HG02938 (cell line): ENCODE measurements around the gene TECPR1.
A peak's percentile ranks its signal among the peaks of the same experiment; 100 is the strongest.

Experiments used
- ATAC-seq: cut with Tn5 transposase; IDR thresholded peaks from one replicate; pipeline ENCODE4 v1.9.1; 2021; ENCODE audit warnings: mild to moderate bottlenecking, moderate library complexity; ENCODE audit not compliant: unreplicated experiment

The TECPR1 gene

GRCh38 chr7:98285157-98286092 lies 33.4 kb upstream of the TECPR1 start:
- ATAC-seq = no peak

- no peak for ATAC-seq
Observed at GRCh38 chr7:98284335-98285036, 32.5 kb upstream of the TECPR1 start.

DNA sequence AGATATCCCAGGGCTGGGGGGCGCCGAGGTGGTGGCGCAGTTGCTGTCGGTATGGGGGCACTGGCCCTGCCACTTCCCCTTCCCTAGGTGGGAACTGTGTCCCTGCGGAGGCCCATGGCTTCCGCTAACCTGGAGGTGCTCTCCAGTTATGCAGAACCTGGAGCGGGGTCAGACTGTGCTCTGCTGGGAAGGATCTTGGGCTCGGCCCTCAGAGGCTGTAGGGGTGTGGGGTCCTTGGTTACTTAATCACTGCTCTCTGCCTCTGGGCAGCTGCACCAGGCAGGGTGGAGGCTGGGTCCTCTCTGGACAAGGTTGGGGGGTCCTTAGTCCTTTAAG lies 31.8 kb upstream of the TECPR1 start:
- no peak for ATAC-seq

GRCh38 chr7:98283127-98283886 lies 31.3 kb upstream of the TECPR1 start:
- no peak for ATAC-seq

- no peak for ATAC-seq
Observed at GRCh38 chr7:98282703-98283102, 30.7 kb upstream of the TECPR1 start.

DNA sequence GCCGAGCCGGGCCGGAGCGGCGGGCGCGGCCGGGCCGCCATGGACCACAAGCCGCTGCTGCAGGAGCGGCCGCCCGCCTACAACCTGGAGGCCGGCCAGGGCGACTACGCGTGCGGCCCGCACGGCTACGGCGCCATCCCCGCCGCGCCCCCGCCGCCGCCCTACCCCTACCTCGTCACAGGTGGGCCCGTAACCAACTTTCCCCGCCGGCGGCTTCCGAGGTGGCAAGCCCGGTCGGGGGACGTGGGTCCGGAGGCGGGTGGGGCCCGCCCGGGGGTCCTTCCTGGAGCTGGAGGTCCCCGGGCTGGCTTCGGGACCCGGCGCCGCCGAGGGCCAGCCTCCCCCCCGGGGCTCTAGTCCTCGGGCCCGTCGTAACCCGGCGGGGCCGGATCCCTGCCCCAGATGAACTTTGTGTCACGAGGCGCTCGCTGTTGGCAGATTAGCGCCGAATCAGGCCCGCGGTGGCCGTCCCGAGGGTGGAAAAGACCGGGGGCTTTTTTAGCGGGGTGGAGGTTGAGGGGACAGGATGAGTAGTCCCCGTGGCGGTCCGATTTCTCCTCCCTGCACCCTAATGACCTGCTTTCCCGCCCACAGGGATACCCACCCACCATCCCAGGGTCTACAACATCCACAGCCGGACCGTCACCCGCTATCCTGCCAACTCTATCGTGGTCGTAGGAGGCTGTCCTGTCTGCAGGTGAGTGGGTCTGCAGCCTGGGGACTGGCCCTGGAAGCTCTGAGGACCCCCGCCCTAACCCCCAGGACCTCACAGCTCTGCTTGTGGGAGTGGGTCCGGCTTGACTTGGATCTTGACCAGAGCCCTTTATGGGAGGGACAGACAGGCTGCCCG lies 29.9 kb upstream of the TECPR1 start:
- peak; percentile 36 for ATAC-seq

DNA sequence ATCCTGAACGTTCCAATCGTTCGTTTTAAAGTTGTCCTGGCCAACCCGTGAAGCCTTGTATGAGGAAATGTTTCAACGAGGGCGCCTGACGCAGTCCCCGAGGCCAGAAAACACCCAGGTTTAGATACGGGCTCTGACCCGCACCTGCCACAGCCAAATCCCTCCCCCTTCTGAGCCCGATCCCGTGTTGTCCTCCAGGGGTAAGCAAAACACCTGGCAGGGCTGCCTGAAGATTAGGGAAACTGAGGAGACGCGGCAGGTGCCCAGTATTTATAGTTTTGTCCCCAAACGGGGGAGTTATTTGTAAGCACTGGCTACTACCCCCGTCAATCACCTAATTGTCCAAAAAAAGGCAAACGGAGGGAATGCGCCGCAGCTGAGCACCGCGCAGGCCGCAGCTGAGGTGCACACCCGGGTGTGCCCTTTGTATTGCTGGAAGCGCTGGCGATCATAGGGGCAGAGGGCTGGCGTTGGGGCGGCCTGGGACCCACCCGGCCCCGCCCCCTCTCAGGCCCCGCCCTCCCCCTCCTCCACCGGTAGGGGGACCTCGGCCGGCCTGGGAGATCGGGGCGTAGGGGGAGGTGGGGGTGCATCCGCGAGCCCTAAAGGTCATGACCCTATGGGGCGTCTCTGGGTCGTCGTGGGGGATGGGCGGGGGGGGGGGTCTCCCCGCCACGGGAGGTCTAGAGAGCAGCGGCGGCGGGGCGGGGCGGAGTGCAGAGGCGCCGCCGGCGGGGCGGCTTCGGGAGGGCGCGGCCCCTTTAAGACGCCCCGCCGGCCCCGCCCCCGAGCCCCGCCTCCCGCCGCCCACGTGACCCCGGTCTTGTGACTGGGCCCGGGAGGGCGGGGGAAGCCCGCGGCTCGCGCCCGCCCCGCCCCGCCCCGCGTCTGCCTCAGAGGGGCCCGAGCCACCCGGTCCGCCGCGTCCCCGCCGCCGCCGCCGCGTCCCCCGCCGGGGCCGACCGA lies 29.0 kb upstream of the TECPR1 start, which contains the start of gene BRI3:
BRI3 (plus strand) TSS at position 896 of the 966 bp plus-strand sequence. CDS start 110 bp downstream, outside the sequence.
- ATAC-seq = peak; percentile 64

DNA sequence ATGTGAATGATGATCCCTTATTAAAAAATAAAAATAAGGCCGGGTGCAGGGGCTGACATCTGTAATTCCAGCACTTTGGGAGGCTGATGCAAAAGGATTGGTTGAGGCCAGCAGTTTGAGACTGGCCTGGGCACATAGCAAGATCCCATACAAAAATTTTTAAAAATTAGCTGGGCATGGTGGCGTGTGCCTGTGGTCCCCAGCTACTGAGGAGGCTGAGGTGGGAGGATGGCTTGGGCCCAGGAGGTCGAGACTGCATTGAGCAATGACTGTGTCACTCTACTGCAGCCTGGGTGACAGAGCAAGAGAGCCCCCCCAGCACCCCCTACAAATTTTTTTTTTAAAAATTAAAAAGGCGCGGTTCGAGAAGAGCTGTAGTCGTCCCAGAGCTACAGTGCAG lies 28.3 kb upstream of the TECPR1 start:
- no peak for ATAC-seq

DNA sequence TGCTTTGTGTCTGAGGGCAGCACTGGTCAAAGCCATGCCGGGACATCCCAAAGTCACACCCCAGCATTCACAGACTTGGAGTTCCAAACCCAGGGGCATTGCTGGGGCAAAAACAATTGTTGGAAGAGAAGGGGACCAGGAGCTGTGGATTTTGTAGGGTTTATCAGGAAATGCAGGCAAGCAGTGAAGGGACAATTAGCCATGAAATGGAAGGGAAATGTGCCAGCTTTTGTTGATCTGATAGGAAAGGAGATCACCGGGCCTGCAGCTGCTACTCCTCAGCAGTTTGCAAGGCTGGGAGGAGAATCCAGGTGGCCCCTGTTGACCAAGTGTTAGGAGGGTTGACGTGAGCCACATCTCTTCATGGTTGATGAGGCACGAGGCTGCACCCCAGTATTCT lies 26.9 kb upstream of the TECPR1 start:
- no peak for ATAC-seq

GRCh38 chr7:98278408-98278807 lies 26.4 kb upstream of the TECPR1 start:
- no peak for ATAC-seq

DNA sequence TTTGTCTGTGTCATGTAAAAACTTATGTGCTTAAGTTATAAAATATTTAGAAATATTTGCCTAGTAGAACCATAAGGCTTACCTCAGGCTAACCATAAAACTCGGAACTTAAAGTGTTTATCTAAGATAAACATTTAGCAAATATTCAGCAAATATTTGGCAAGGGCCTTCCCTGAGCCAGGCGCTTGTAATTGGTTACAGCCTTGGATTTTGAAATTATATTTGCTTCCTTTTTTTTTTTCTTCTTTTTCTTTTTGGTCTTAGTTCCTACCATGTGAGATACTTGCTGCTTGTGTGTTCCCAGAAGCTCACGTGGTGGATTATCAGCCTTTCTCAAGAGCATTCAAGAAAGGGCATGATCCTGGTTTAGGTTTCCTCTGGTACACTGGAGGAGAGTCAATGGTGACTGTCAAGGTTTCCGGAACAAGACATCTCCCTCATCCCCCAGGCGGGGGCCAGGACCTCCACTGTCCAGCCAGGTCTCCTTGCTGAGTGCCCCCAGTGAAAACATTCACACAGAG lies 24.3 kb upstream of the TECPR1 start:
- ATAC-seq = no peak

- ATAC-seq = no peak
Observed at GRCh38 chr7:98267303-98267702, 15.3 kb upstream of the TECPR1 start.

DNA sequence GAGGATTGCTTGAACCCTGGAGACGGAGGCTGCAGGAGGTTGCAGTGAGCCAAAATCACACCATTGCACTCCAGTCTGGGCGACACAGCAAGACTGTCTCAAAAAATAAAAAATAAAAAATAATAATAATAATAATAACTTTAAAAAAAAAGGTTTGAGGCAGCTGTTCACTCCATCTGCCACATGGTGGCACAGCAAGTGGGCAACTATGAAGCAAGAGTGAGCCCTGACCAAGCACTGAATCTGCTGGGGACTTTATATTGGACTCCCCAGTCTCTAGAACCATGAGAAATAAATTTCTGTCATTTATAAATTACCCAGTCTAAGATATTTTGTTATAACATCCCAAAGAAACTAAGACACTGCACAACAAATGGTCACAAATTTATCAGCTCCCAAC lies 14.8 kb upstream of the TECPR1 start:
- no peak for ATAC-seq

GRCh38 chr7:98265841-98266271 lies 13.8 kb upstream of the TECPR1 start:
- ATAC-seq = no peak

DNA sequence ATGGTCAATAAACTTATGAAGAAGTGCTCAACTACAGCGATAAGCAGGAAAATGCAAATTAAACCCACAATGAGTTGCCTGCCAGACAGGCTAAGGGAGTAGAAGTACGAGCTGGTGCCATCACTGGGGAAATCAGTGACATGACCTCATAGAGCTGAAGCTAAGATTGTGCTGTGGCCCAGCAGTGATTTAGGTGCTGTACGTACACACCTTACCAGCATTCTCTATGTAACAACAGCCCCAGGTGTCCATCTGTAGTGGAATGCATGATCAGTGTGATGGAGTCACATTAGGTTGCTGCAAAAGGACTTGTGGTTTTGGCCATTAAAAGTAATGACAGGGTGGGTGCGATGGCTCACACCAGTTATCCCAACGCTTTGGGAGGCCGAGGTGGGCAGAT lies 5.7 kb upstream of the TECPR1 start:
- no peak for ATAC-seq

GRCh38 chr7:98256431-98256830 lies 4.4 kb upstream of the TECPR1 start:
- no peak for ATAC-seq

DNA sequence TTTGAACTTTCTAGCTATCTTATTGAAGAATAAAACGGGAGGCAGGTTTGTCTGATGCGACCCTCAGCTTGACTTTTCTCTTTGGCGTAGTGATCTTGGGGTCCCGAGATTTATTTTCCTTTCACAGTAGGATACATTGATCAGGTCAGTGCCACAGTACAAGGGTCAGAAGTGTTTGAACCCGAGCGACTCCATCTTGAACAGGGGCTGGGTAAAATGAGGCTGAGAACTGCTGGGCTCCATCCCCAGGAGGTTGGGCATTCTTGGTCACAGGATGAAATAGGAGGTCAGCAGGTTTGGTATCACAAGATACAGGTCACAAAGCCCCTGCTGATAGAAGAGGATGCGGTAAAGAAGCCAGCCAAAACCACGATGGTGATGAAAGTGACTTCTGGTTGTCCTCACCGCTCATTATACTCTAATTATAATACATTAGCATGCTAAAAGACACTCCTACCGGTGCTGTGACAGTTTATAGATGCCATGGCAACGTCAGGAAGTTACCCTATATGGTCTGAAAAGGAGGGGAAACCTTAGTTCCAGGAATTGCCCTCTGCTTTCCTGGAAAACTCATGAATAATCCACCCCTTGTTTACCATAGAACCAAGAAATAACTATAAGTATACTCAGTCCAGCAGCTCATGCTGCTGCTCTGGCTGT lies 3.0 kb upstream of the TECPR1 start:
- no peak for ATAC-seq

GRCh38 chr7:98254516-98254915 lies 2.5 kb upstream of the TECPR1 start:
- ATAC-seq = no peak
